H1 (cell line): ENCODE data around the gene KCNMB2. TPM values are rescaled to one million over a fixed set of nuclear protein-coding genes. Genes with fewer than 3 reads are reported as not detected.

Experiments
- CTCF ChIA-PET: fragments of 300-600 bp; sonication (Branson Sonifier 250); formaldehyde crosslinking; loops from one replicate; lab custom pipeline; 2021; ENCODE audit not compliant: partially characterized antibody; lab: Charles Lee
- POLR2A ChIA-PET: fragments of 300-600 bp; sonication (Branson Sonifier 250); formaldehyde crosslinking; loops from one replicate; lab custom pipeline; 2021; ENCODE audit warnings: inconsistent platforms; ENCODE audit not compliant: partially characterized antibody; lab: Charles Lee
- DNase-seq, 2 experiments: peaks; one replicate each; pipeline versions ENCODE4 v3.0.0 to v3.0.0-alpha.2; 2010 to 2022; ENCODE audit warnings: low spot score in 2 of 2, low read depth in 1 of 2, mixed read lengths in 1 of 2
- FAIRE-seq: peaks from 2 replicates; lab custom pipeline; 2011; peaks lifted over from hg19 to GRCh38; lab: Jason Lieb, UNC
- H2AFZ ChIP-seq: 2 replicates; pipeline ENCODE4 v1.8.1; 2012; ENCODE audit warnings: low read length, inconsistent platforms
- H2AK5ac ChIP-seq: 2 replicates; pipeline ENCODE4 v1.6.1; 2013; ENCODE audit warnings: low read depth, low read length
- H2BK120ac ChIP-seq: replicated peaks from 2 replicates; pipeline ENCODE3; 2013; ENCODE audit warnings: low read depth, low read length, inconsistent platforms
- H2BK12ac ChIP-seq: 2 replicates; pipeline ENCODE4 v1.6.1; 2013; ENCODE audit warnings: low read depth, low read length
- H2BK15ac ChIP-seq: 2 replicates; pipeline ENCODE4 v1.6.1; 2013; ENCODE audit warnings: low read length
- H2BK20ac ChIP-seq: 2 replicates; pipeline ENCODE4 v1.6.1; 2013; ENCODE audit warnings: low read length
- H2BK5ac ChIP-seq: 2 replicates; pipeline ENCODE4 v1.6.1; 2013; ENCODE audit warnings: low read depth, low read length
- H3K14ac ChIP-seq: 2 replicates; pipeline ENCODE4 v1.6.1; 2013; ENCODE audit warnings: inconsistent platforms; ENCODE audit not compliant: insufficient read length
- H3K18ac ChIP-seq: 2 replicates; pipeline ENCODE4 v1.6.1; 2013; ENCODE audit warnings: low read length; ENCODE audit errors: extremely low read depth
- H3K23ac ChIP-seq: 2 replicates; pipeline ENCODE4 v1.6.1; 2013; ENCODE audit warnings: inconsistent platforms; ENCODE audit not compliant: insufficient read length
- H3K23me2 ChIP-seq: 2 replicates; pipeline ENCODE4 v1.6.1; 2013; ENCODE audit warnings: low read depth, low read length
- H3K27ac ChIP-seq: 2 replicates; pipeline ENCODE4 v1.6.1; 2011; ENCODE audit warnings: low read depth, low read length, inconsistent platforms
- H3K27me3 ChIP-seq, 4 experiments: replicated peaks in 1 of 4; 1 replicate in 1 of 4; 2 replicates in 3 of 4; pipeline versions ENCODE4 v1.6.1 to v1.8.1; 2011 to 2013; ENCODE audit warnings: low read length in 3 of 4, mild to moderate bottlenecking in 3 of 4, inconsistent platforms in 2 of 4, mixed read lengths in 2 of 4, moderate library complexity in 1 of 4; ENCODE audit not compliant: control insufficient read depth in 3 of 4, insufficient read depth in 3 of 4; ENCODE audit errors: extremely low read depth in 1 of 4
- H3K36me3 ChIP-seq, 4 experiments: 2 replicates each; pipeline versions ENCODE4 v1.6.1 to v1.8.1; 2011 to 2013; ENCODE audit warnings: mild to moderate bottlenecking in 4 of 4, low read length in 3 of 4, moderate library complexity in 2 of 4, control low read depth in 1 of 4, inconsistent platforms in 1 of 4; ENCODE audit not compliant: insufficient read depth in 4 of 4, control insufficient read depth in 2 of 4
- H3K4ac ChIP-seq: replicated peaks from 2 replicates; pipeline ENCODE3; 2013; ENCODE audit warnings: low read length, low read depth, mixed read lengths, inconsistent platforms; ENCODE audit not compliant: insufficient read length
- H3K4me1 ChIP-seq, 4 experiments: replicated peaks in 1 of 4; 1 replicate in 1 of 4; 2 replicates in 3 of 4; pipeline versions ENCODE4 v1.6.1 to v1.8.1; 2011 to 2013; ENCODE audit warnings: low read length in 3 of 4, inconsistent platforms in 2 of 4, mixed read lengths in 1 of 4; ENCODE audit not compliant: insufficient read depth in 4 of 4, control insufficient read depth in 3 of 4
- H3K4me2 ChIP-seq, 2 experiments: 2 replicates each; pipeline versions ENCODE4 v1.6.1 to v1.8.1; 2011 to 2013; ENCODE audit warnings: low read depth in 2 of 2, low read length in 2 of 2, control low read depth in 1 of 2, inconsistent platforms in 1 of 2, mild to moderate bottlenecking in 1 of 2; ENCODE audit not compliant: insufficient read depth in 1 of 2
- H3K4me3 ChIP-seq, 4 experiments: fragments of 200-600, 300-600 bp in 1 of 4; sonication (generic), shearing (Covaris generic), sonication (Bioruptor Twin) in 1 of 4; 2 replicates each; pipeline versions ENCODE4 v1.5.1 to v1.8.1; 2011 to 2016; ENCODE audit warnings: low read length in 4 of 4, low read depth in 3 of 4, control low read depth in 2 of 4, inconsistent platforms in 2 of 4, mild to moderate bottlenecking in 2 of 4, mixed read lengths in 1 of 4, moderate library complexity in 1 of 4; ENCODE audit not compliant: insufficient read depth in 2 of 4; ENCODE audit errors: extremely low read depth in 1 of 4
- H3K56ac ChIP-seq: replicated peaks from 2 replicates; pipeline ENCODE3; 2013; ENCODE audit warnings: low read depth, mild to moderate bottlenecking, mixed read lengths, low read length, inconsistent platforms; ENCODE audit not compliant: insufficient read length
- H3K79me1 ChIP-seq: 2 replicates; pipeline ENCODE4 v1.6.1; 2013; ENCODE audit warnings: low read depth, low read length, control low read depth
- H3K79me2 ChIP-seq, 2 experiments: 2 replicates each; pipeline versions ENCODE4 v1.6.1 to v1.8.1; 2012 to 2013; ENCODE audit warnings: low read length in 2 of 2, mild to moderate bottlenecking in 2 of 2, inconsistent platforms in 1 of 2; ENCODE audit not compliant: insufficient read depth in 2 of 2, control insufficient read depth in 1 of 2
- H3K9ac ChIP-seq, 4 experiments: replicated peaks in 1 of 4; 1 replicate in 1 of 4; 2 replicates in 3 of 4; pipeline versions ENCODE4 v1.6.1 to v1.8.1; 2011 to 2013; ENCODE audit warnings: low read depth in 3 of 4, low read length in 3 of 4, control low read depth in 2 of 4, mild to moderate bottlenecking in 2 of 4, moderate library complexity in 2 of 4, inconsistent platforms in 1 of 4; ENCODE audit errors: extremely low read depth in 1 of 4
- H3K9me3 ChIP-seq, 2 experiments: 2 replicates each; pipeline versions ENCODE4 v1.6.1 to v1.8.1; 2012 to 2013; ENCODE audit warnings: mild to moderate bottlenecking in 2 of 2, moderate library complexity in 2 of 2, control low read depth in 1 of 2, inconsistent platforms in 1 of 2, low read depth in 1 of 2, low read length in 1 of 2, mixed read lengths in 1 of 2; ENCODE audit not compliant: insufficient read depth in 2 of 2
- H4K20me1 ChIP-seq, 2 experiments: replicated peaks in 1 of 2; 2 replicates each; pipeline versions ENCODE3 to v1.8.1; 2011 to 2013; ENCODE audit warnings: inconsistent platforms in 2 of 2, low read length in 2 of 2, mild to moderate bottlenecking in 1 of 2; ENCODE audit not compliant: insufficient read depth in 2 of 2, control insufficient read depth in 1 of 2
- H4K5ac ChIP-seq: 2 replicates; pipeline ENCODE4 v1.6.1; 2013; ENCODE audit warnings: low read length, low read depth, mixed read lengths, inconsistent platforms; ENCODE audit not compliant: insufficient read length
- H4K8ac ChIP-seq: 2 replicates; pipeline ENCODE4 v1.8.0; 2013; ENCODE audit warnings: mild to moderate bottlenecking, moderate library complexity, low read length, inconsistent platforms; ENCODE audit not compliant: insufficient read depth; ENCODE audit errors: extremely low read depth
- H4K91ac ChIP-seq: replicated peaks from 2 replicates; pipeline ENCODE3; 2013; ENCODE audit warnings: low read length, mixed read lengths, inconsistent platforms; ENCODE audit not compliant: insufficient read length
- CBX8 ChIP-seq: fragments of 300-800, 300-1000 bp; sonication (generic); IDR thresholded peaks from 2 replicates; pipeline ENCODE4 v1.7.1; 2016; ENCODE audit warnings: low read depth, low read length, borderline replicate concordance
- CREB1 ChIP-seq: IDR thresholded peaks from 2 replicates; pipeline ENCODE4 v1.6.1; 2012; ENCODE audit warnings: inconsistent platforms
- CTBP2 ChIP-seq: IDR thresholded peaks from 2 replicates; pipeline ENCODE4 v1.7.0; 2011; ENCODE audit warnings: borderline replicate concordance, mild to moderate bottlenecking, moderate library complexity, mixed read lengths, low read length; ENCODE audit not compliant: insufficient read depth, insufficient read length
- GABPA ChIP-seq: IDR thresholded peaks from 2 replicates; pipeline ENCODE4 v1.6.1; 2011; ENCODE audit warnings: mild to moderate bottlenecking, low read length, moderate library complexity, borderline replicate concordance; ENCODE audit not compliant: insufficient read depth
- KDM5A ChIP-seq: fragments of 200-600 bp; IDR thresholded peaks from 2 replicates; pipeline ENCODE4 v1.7.1; 2012; ENCODE audit warnings: mild to moderate bottlenecking, low read length, inconsistent platforms, mixed read lengths
- MAFK ChIP-seq: IDR thresholded peaks from 2 replicates; pipeline ENCODE4 v1.6.1; 2012; ENCODE audit warnings: low read depth, mild to moderate bottlenecking, improper control_type of control experiment, low read length
- POU5F1 ChIP-seq: IDR thresholded peaks from 2 replicates; pipeline ENCODE4 v1.6.1; 2011; ENCODE audit warnings: low read depth, mild to moderate bottlenecking, low read length, moderate library complexity
- RFX5 ChIP-seq: IDR thresholded peaks from 2 replicates; pipeline ENCODE4 v1.6.1; 2011; ENCODE audit warnings: low read depth, low read length, improper control_type of control experiment, borderline replicate concordance
- SIRT6 ChIP-seq: IDR thresholded peaks from one replicate; pipeline ENCODE4 v1.7.1; 2012; ENCODE audit warnings: low read length, inconsistent platforms
- TCF12 ChIP-seq: IDR thresholded peaks from 2 replicates; pipeline ENCODE4 v1.6.1; 2011; ENCODE audit warnings: low read depth, mild to moderate bottlenecking, low read length
- TEAD4 ChIP-seq: IDR thresholded peaks from 2 replicates; pipeline ENCODE4 v1.6.1; 2012; ENCODE audit warnings: low read depth, low read length, inconsistent platforms, mixed read lengths
- WGBS, 2 experiments: shearing (Covaris generic) in 1 of 2; methylation state at CpG; one replicate each; pipeline versions ENCODE4 v1.1.6 to v1.1.7; 2013 to 2015; ENCODE audit warnings: low lambda C conversion rate in 2 of 2, mixed read lengths in 2 of 2, inconsistent platforms in 1 of 2, low coverage in 1 of 2, missing lambda C conversion rate in 1 of 2; ENCODE audit not compliant: insufficient replicate concordance in 2 of 2, insufficient coverage in 1 of 2, insufficient read length in 1 of 2; ENCODE audit errors: extremely low coverage in 1 of 2, missing lambda C conversion rate in 1 of 2; 5-methylcytosine and 5-hydroxymethylcytosine counted together
- polyA plus RNA-seq, 7 experiments: library from polyadenylated mRNA; depleted of rRNA in 3 of 7; stranded (reverse) in 5 of 7; unstranded in 2 of 7; fragments of >200 nt in 5 of 7; fragments of 200-250 nt in 2 of 7; gene quantifications; 1 replicate in 5 of 7; 2 replicates in 1 of 7; 4 replicates in 1 of 7; pipeline versions ENCODE4 v1.2.1 to v1.2.3, GENCODE V29; 2011 to 2013; ENCODE audit warnings: missing spikeins in 2 of 7, mixed read lengths in 2 of 7
- total RNA-seq: library from RNA; stranded (reverse); fragmentation: NEBNext Ultra II Directional; extraction: Animal tissue kit (Norgen Biotek cat#: 25700); gene quantifications from 2 replicates; pipeline ENCODE4 v1.2.1, GENCODE V29; 2021

Gene KCNMB2
- total and polyA plus RNA-seq, 2 of the 8 experiments (the other 6 are each of a cell fraction or from before 2014, with no cell fraction given): not detected

GRCh38 chr3:178538056-178538455 is 1.8 kb downstream of the KCNMB2 start:
- Histone ChIP-seq H2BK5ac (no peak overlapping the region), H3K14ac (no peak overlapping the region), H3K79me1 (no peaks in the 10 kb centered on the region), H2AFZ (no peak overlapping the region), H3K18ac (no peak overlapping the region), H3K9ac (peak overlapping the region in 1 of 4 experiments; percentile 34; a peak in 2 of 7 replicates), H3K4me2 (no peak overlapping the region; a peak in 1 of 4 replicates), H4K8ac (no peak overlapping the region), H3K4ac (no peak overlapping the region), H2BK15ac (no peak overlapping the region), H3K36me3 (no peaks in the 10 kb centered on the region), H4K91ac (no peak overlapping the region), H2BK12ac (no peak overlapping the region), H4K5ac (no peak overlapping the region), H3K56ac (no peak overlapping the region), H2BK120ac (peak overlapping the region; percentile 48), H4K20me1 (no peaks in the 10 kb centered on the region), H3K23ac (no peak overlapping the region), H3K27ac (no peak overlapping the region), H2AK5ac (no peak overlapping the region), H3K4me1 (peaks cover 0 to 17% (median 4%) of the 10 kb centered on the region in 4 experiments; a peak in 4 of 7 replicates), H3K27me3 (peaks cover 0 to 5% (median under 1%) of the 10 kb centered on the region in 4 experiments; a peak in 3 of 7 replicates), H3K4me3 (no peak overlapping the region), H2BK20ac (no peak overlapping the region), H3K23me2 (peaks cover 5% of the 10 kb centered on the region), H3K79me2 (no peaks in the 10 kb centered on the region), H3K9me3 (no peaks in the 10 kb centered on the region)
- DNase-seq (no peak), FAIRE-seq (no peak)
- ChIA-PET POLR2A (interaction anchor here (1.3 kb wide), 1 partner anchor 12 kb away, joined by 3 read pairs; no protein-coding TSS in a partner anchor), CTCF (no interaction called here)
- 90% methylated on average over 4 of the region's 4 CpGs; no CpG with 5 or more reads in 1 of the 2 experiments for WGBS, 2 experiments
- TF ChIP-seq SIRT6 (no peak), POU5F1 (no peak), TEAD4 (no peak), TCF12 (no peak), CTBP2 (no peak), MAFK (no peak), RFX5 (no peak), CREB1 (no peak), GABPA (no peak), KDM5A (no peak), CBX8 (no peak)
